Regular cardiac myocyte (primary cell): ENCODE results near the gene DHX38. TPM values are rescaled to one million over a fixed set of nuclear protein-coding genes. Genes with fewer than 3 reads are reported as not detected.

Source experiments
- total RNA-seq: library from RNA; depleted of rRNA; stranded (reverse); fragments of >200 nt; gene quantifications from 2 replicates; pipeline ENCODE4 v1.2.3, GENCODE V29; 2014

The DHX38 gene
- total RNA-seq: 64.8 and 93.7 TPM in 2 replicates

GRCh38 chr16:72093448-72094265, at the start of gene DHX38, which contains the start of gene TXNL4B:
Gene DHX38, plus strand, starts transcription at chr16:72093847. Its CDS starts 2,311 bp downstream, at chr16:72096158.
Gene TXNL4B, minus strand, starts transcription at chr16:72093620. Its CDS starts 2,871 bp downstream, at chr16:72090749.

GRCh38 chr16:72054254-72054847, 39.3 kb upstream of the DHX38 start, which contains the start of gene HP:
Gene HP, plus strand, starts transcription at chr16:72054505. Its CDS starts 148 bp downstream, at chr16:72054653.

Other genes starting within 250 kb of the DHX38 start
- 7.3 TPM in 2 replicates for gene ATXN1L, start 247.9 kb upstream of the DHX38 start, total RNA-seq
- 3.4 and 4.0 TPM in 2 replicates for gene ZNF821, start 209.7 kb upstream of the DHX38 start, total RNA-seq
- gene IST1, start 198.3 kb upstream of the DHX38 start, total RNA-seq: 146 and 185 TPM in 2 replicates
- not detected in 2 replicates for gene PKD1L3, start 93.4 kb upstream of the DHX38 start, total RNA-seq
- 4.8 and 5.2 TPM in 2 replicates for gene DHODH, start 85.1 kb upstream of the DHX38 start, total RNA-seq
- gene HP, start 39.3 kb upstream of the DHX38 start, total RNA-seq: under 0.01 and 0.28 TPM in 2 replicates
- not detected in 2 replicates for gene HPR, start 30.6 kb upstream of the DHX38 start, total RNA-seq
- gene TXNL4B, start 227 bp upstream of the DHX38 start, total RNA-seq: 5.1 and 6.9 TPM in 2 replicates
- gene PMFBP1, start 78.3 kb downstream of the DHX38 start, total RNA-seq: under 0.01 TPM in 1 of 2 replicates, not detected in the other